Astrocyte of the cerebellum (primary cell): Measurements from ENCODE around the gene ZCCHC8.

ENCODE experiments used
- DNase-seq: peaks from one replicate; pipeline ENCODE4 v3.0.0-alpha.2; 2011; ENCODE audit warnings: low read depth
- H3K4me3 ChIP-seq: 2 replicates; pipeline ENCODE4 v1.5.1; 2011; ENCODE audit warnings: mild to moderate bottlenecking, low read depth, low read length, moderate library complexity
- in situ Hi-C: cut with HindIII; loops from 2 replicates; pipeline ENCODE4 v1.10.0; 2017; ENCODE audit warnings: low sequenced_read_pairs
- TF ChIP-seq, protein P1 (sequence below): IDR thresholded peaks from 2 replicates; pipeline ENCODE4 v1.5.1; 2012; ENCODE audit warnings: low read length, low read depth, moderate library complexity, mild to moderate bottlenecking; ENCODE audit errors: missing control alignments

ZCCHC8 gene

DNA sequence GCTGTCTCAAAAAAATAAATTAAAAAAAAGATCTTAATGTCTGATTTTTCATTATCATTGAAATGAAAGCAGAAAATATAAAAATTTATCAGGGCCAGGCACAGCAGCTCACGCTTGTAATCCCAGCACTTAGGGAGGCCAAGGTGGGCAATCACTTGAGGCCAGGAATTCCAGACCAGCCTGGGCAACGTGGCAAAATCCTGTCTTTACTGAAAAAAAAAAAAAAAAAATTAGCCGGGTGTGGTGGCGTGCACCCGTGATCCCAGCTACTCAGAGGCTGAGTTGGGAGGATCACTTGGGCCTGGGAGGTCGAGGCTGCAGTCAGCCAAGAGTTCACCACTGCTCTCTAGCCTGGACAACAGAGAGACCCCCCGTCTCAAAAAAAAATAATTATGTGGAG, 40.7 kb downstream of the ZCCHC8 start:
- DNase-seq, result no peak
- TF ChIP-seq, protein P1, sequence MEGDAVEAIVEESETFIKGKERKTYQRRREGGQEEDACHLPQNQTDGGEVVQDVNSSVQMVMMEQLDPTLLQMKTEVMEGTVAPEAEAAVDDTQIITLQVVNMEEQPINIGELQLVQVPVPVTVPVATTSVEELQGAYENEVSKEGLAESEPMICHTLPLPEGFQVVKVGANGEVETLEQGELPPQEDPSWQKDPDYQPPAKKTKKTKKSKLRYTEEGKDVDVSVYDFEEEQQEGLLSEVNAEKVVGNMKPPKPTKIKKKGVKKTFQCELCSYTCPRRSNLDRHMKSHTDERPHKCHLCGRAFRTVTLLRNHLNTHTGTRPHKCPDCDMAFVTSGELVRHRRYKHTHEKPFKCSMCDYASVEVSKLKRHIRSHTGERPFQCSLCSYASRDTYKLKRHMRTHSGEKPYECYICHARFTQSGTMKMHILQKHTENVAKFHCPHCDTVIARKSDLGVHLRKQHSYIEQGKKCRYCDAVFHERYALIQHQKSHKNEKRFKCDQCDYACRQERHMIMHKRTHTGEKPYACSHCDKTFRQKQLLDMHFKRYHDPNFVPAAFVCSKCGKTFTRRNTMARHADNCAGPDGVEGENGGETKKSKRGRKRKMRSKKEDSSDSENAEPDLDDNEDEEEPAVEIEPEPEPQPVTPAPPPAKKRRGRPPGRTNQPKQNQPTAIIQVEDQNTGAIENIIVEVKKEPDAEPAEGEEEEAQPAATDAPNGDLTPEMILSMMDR, result no peak
- in situ Hi-C loops, result no loop called here
- H3K4me3 ChIP-seq, result no peak overlapping the region

DNA sequence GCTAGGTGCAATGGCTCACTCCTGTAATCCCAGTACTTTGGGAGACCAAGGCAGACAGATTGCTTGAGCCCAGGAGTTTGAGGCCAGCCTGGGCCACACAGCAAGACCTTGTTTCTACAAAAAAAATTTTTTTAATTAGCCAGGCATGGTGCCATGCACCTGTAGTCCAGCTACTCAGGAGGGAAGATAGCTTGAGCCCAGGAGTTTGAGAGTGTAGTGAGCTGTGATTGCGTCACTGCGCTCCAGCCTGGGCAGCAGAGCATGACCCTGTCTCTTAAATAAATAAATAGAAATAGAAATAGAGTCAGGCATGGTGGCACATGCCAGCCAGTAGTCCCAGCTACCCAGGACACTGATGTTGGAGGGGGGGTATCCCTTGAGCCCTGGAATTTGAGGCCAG, 41.5 kb downstream of the ZCCHC8 start:
- no peak for DNase-seq
- H3K4me3 ChIP-seq, result no peak overlapping the region
- in situ Hi-C loops, result no loop called here
- TF ChIP-seq, protein P1, result no peak

DNA sequence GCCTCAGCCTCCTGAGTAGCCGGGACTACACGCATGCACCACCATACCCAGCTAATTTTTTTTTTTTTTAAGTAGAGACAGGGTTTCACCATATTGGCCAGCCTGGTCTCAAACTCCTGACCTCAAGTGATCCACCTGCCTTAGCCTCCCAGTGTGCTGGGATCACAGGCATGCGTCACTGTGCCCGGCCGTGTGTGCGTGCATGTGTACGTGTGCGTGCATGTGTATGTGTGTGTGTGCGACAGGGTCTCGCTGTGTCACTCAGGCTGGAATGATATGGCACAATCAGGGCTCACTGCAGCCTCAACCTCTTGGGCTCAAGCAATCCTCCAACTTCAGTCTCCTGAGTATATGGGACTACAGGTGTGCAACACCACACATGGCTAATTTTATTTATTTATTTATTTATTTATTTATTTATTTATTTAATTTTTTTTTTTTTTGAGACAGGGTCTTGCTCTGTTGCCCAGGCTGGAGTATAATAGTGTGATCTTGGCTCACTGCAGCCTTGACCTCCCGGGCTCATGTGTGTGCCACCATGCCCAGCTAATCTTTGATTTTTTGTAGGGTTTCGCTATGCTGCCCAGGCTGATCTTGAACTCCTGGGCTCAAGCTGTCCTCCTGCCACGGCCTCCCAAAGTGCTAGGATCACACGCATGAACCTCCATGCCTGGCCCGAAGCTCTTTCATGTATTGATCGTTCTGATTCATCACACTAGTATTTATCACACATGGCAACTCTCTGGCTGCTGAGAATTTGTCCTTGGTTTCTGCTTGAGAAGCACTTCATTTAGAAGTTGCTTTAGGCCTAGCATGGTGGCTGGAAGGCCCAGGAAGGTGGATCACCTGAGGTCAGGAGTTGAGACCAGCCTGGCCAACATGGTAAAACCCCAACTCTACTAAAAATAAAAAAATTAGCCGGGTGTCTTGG, 42.4 kb downstream of the ZCCHC8 start:
- no peak overlapping the region for H3K4me3 ChIP-seq
- in situ Hi-C loops, result no loop called here
- no peak for DNase-seq
- TF ChIP-seq, protein P1, result no peak

DNA sequence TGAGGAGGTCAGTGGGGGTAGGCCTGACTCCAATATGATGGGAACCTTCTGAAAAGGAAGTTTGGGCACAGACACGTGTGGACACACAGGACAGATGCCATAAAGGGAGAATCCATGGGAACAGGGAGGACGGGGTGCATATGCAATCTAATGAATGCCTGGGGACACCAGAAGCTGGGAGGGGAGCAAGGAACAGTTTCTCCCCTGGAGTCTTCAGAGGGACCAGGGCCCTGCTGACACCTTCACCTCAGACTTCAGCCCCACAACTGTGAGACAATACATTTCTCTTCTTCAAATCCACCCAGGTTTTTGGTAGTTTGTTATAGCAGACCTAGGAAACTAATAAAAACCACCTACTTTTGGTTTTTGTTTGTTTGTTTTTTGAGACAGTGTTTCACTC, 43.1 kb downstream of the ZCCHC8 start:
- H3K4me3 ChIP-seq, result no peak overlapping the region
- DNase-seq, result no peak
- TF ChIP-seq, protein P1, result no peak

DNA sequence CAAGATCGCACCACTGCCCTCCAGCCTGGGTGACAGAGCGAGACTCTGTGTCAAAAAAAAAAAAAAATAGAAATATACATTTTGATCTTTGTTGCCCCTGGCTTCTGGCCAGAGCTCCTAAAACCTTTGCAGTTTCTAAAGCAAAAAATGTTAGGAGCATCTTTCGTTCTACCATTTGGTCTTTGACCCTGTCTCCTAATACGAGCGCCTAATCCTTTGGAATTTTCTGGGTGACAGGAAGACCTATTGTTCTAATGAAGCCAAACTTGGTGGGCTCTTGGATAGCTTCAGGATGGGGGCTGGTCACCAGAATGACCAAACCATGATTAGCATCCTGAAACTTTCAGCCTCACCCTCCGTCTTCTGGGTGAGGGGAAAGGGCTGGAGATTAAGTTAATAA, 46.0 kb downstream of the ZCCHC8 start:
- TF ChIP-seq, protein P1, result no peak
- no peak overlapping the region for H3K4me3 ChIP-seq
- no peak for DNase-seq
- in situ Hi-C loops, result no loop called here

More for the DNA sequence above, 43.1 kb downstream of the ZCCHC8 start:
- in situ Hi-C loops, result no loop called here

DNA sequence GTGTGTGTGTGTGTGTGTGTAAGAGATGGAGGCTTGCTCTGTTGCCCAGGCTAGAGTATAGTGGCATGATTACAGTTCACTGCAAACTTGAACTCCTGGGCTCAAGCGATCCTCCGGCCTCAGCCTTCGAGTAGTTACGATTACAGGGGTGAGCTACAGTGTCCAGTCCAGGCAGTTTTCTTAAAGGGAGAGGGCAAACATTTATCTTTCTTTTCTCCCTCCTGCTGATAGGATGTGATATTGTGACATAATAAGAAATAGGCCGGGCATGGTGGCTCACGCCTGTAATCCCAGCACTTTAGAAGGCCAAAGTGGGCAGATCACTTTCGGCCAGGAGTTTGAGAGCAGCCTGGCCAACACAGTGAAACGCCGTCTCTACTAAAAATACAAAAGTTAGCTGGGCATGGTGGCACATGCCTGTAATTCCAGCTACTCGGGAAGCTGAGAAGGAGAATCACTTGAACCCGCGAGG, 46.4 kb downstream of the ZCCHC8 start:
- in situ Hi-C loops, result no loop called here
- DNase-seq, result no peak
- TF ChIP-seq, protein P1, result no peak
- no peak overlapping the region for H3K4me3 ChIP-seq
